Measurements from ENCODE around the gene DGKB.

DNA sequence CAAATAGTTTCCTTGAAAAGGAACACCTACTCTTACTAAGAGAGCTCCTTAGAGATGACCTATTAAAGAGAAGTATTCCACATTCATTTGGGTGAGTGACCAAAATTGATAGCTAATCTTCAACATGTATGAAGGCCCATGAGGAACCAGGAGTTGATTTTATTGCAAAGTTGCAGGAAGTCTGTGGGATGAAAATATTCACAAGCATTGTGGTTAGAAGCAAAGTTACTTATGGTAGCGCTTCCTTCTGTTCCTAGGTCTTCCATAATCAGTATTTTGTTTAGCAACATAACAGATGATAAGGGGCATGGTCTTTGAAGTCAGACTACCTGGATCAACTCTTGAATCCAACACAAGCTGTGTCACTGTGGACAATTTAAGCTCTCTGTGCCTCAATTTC is 164.5 kb downstream of the DGKB start:
- TF ChIP-seq, protein P1, sequence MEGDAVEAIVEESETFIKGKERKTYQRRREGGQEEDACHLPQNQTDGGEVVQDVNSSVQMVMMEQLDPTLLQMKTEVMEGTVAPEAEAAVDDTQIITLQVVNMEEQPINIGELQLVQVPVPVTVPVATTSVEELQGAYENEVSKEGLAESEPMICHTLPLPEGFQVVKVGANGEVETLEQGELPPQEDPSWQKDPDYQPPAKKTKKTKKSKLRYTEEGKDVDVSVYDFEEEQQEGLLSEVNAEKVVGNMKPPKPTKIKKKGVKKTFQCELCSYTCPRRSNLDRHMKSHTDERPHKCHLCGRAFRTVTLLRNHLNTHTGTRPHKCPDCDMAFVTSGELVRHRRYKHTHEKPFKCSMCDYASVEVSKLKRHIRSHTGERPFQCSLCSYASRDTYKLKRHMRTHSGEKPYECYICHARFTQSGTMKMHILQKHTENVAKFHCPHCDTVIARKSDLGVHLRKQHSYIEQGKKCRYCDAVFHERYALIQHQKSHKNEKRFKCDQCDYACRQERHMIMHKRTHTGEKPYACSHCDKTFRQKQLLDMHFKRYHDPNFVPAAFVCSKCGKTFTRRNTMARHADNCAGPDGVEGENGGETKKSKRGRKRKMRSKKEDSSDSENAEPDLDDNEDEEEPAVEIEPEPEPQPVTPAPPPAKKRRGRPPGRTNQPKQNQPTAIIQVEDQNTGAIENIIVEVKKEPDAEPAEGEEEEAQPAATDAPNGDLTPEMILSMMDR (IDR thresholded peaks at IDR 0.05) = no peak
- TF ChIP-seq POLR2A (IDR thresholded peaks at IDR 0.05) = no peak
